Body of pancreas (tissue), 4 donors: Measurements from ENCODE around the gene LRRC32. TPM values are rescaled to one million over a fixed set of nuclear protein-coding genes. Genes with fewer than 3 reads are reported as not detected.

ENCODE experiments used
- ATAC-seq: fragments of 150-250 bp; one replicate; pipeline ENCODE4 v1.9.1; 2016
- DNase-seq, 4 donors: peaks; one replicate each; pipeline ENCODE4 v3.0.0-alpha.2; 2019
- H3K27ac ChIP-seq, 4 donors: fragments of 200-600 bp; sonication (generic); 1 replicate in 3 of 4; 2 replicates in 1 of 4; pipeline versions ENCODE4 v1.5.1 to v1.6.1; 2016 to 2019; ENCODE audit warnings: mild to moderate bottlenecking in 1 of 4, mixed read lengths in 1 of 4, moderate library complexity in 1 of 4
- H3K27me3 ChIP-seq, 2 donors: fragments of 200-600 bp; sonication (generic); one replicate each; pipeline ENCODE4 v1.6.0; 2016; ENCODE audit warnings: mild to moderate bottlenecking in 1 of 2
- H3K36me3 ChIP-seq, 2 donors: fragments of 200-600 bp; sonication (generic); replicated peaks in 1 of 2; 2 replicates each; pipeline ENCODE4 v1.5.1; 2016; ENCODE audit warnings: low read depth in 2 of 2; ENCODE audit not compliant: insufficient read depth in 1 of 2
- H3K4me1 ChIP-seq: fragments of 200-600 bp; sonication (generic); one replicate; pipeline ENCODE4 v1.6.0; 2016
- H3K4me3 ChIP-seq, 2 donors: fragments of 200-600 bp; sonication (generic); 1 replicate in 1 of 2; 2 replicates in 1 of 2; pipeline ENCODE4 v1.5.1; 2016 to 2019
- H3K9me3 ChIP-seq, 3 donors: fragments of 200-600 bp; sonication (generic); 1 replicate in 2 of 3; 2 replicates in 1 of 3; pipeline ENCODE4 v1.5.1; 2016
- POLR2A ChIP-seq, 3 donors: fragments of 450-650 bp; IDR thresholded peaks; one replicate each; pipeline ENCODE4 v1.6.1; 2016; ENCODE audit warnings: antibody characterized with exemption in 3 of 3, mild to moderate bottlenecking in 2 of 3
- WGBS, 2 donors: methylation state at CpG; one replicate each; pipeline ENCODE4 v1.1.5; 2017; 5-methylcytosine and 5-hydroxymethylcytosine counted together
- intact Hi-C: fragments of 100-400 bp; cut with DNase I; formaldehyde crosslinking; loops from one replicate; pipeline ENCODE4 v1.15.1; 2023
- total RNA-seq, 2 donors: library from RNA; depleted of rRNA; stranded (reverse); fragments of >200 nt; gene quantifications; one replicate each; pipeline ENCODE4 v1.1.0, GENCODE V29; 2016
- TF ChIP-seq, protein P1 (sequence below), 7 experiments: fragments of 450-650 bp in 4 of 7; fragments of 200-600 bp in 3 of 7; sonication (generic) in 3 of 7; IDR thresholded peaks; one replicate each; pipeline ENCODE4 v1.5.1; 2016 to 2019; ENCODE audit warnings: antibody characterized with exemption in 7 of 7

The LRRC32 gene
- total RNA-seq, 2 donors from 2014 or later: 9.1 to 17.8 TPM

DNA sequence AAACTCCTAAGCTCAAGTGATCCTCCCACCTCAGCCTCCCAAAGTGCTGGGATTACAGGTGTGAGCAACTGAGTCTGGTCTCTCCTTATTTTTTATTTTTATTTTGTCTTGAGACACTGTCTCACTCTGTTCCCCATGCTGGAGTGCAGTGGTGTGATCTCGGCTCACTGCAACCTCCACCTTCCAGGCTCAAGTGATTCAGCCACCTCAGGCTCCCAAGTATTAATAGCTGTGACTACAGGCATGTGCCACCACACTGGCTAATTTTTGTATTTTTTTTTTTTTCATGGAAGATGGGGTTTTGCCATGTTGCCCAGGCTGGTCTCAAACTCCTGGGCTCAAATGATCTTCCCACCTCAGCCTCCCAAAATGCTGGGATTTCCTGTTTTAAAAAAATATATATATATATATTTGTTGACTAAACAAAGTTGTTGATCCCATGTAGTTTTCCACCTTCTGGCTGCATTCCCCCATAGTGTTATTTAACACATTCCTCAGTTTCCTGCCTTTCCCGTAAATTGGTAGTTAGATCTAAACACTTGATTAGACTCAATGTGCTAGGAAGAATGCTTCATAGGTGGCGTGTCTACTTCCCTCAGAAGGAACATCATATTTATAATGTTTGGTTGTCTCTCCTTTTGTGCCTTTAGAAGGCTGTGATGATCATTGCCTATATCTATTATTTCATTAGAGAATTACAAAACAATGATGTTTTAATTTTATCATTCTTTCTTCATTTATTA, 38.8 kb downstream of the LRRC32 start:
- ATAC-seq (no peak), DNase-seq (no peak)
- Histone ChIP-seq H3K27me3 (no peaks in the 10 kb centered on the region), H3K27ac (no peak overlapping the region), H3K36me3 (no peaks in the 10 kb centered on the region), H3K4me1 (no peaks in the 10 kb centered on the region), H3K9me3 (no peaks in the 10 kb centered on the region), H3K4me3 (no peak overlapping the region)
- intact Hi-C loops: no loop called here
- 82 to 86% methylated on average over 3 of the region's 3 CpGs for WGBS, 2 donors
- no peak for TF ChIP-seq POLR2A (IDR thresholded peaks at IDR 0.05)
- TF ChIP-seq, protein P1, sequence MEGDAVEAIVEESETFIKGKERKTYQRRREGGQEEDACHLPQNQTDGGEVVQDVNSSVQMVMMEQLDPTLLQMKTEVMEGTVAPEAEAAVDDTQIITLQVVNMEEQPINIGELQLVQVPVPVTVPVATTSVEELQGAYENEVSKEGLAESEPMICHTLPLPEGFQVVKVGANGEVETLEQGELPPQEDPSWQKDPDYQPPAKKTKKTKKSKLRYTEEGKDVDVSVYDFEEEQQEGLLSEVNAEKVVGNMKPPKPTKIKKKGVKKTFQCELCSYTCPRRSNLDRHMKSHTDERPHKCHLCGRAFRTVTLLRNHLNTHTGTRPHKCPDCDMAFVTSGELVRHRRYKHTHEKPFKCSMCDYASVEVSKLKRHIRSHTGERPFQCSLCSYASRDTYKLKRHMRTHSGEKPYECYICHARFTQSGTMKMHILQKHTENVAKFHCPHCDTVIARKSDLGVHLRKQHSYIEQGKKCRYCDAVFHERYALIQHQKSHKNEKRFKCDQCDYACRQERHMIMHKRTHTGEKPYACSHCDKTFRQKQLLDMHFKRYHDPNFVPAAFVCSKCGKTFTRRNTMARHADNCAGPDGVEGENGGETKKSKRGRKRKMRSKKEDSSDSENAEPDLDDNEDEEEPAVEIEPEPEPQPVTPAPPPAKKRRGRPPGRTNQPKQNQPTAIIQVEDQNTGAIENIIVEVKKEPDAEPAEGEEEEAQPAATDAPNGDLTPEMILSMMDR (IDR thresholded peaks at IDR 0.05): no peak

DNA sequence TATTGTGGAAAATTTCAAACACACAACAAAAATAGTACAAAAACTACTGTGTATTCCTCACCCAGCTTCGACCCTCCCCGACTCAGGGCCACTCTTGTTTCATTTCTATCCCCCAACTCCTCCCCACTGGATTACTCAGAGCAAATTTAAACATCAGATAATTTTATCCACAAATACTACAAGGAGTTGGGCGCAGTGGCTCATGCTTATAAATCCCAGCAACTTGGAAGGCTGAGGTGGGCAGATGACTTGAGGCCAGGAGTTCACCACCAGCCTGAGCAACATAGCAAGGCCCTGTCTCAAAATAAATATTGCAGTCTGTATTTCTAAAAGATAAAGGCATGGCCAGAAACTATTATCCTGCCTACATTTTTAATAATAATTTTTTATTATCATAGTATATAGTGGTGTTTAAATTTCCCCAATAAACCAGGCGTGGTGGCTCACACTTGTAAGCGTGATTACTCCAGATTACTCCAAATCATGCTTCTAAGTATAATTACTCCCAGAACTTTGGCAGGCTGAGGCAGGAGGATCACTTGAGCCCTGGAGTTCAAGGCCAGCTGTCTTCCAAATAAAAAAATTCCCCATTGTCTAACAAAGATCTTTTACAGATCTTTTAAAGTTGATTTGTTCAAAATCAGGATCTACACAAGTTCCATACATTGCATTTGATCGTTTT, 39.8 kb downstream of the LRRC32 start:
- DNase-seq (no peak), ATAC-seq (no peak)
- Histone ChIP-seq H3K27me3 (no peaks in the 10 kb centered on the region), H3K4me1 (no peaks in the 10 kb centered on the region), H3K9me3 (peaks cover 0 to 4% (median 0%) of the 10 kb centered on the region in 3 donors), H3K36me3 (no peaks in the 10 kb centered on the region), H3K4me3 (no peak overlapping the region), H3K27ac (peak overlapping the region in 2 of 4 donors; percentile 46 to 75)
- intact Hi-C loops: no loop called here
- 82 to 88% methylated on average over 6 of the region's 6 CpGs for WGBS, 2 donors
- TF ChIP-seq POLR2A (IDR thresholded peaks at IDR 0.05): no peak
- TF ChIP-seq, protein P1 (IDR thresholded peaks at IDR 0.05): no peak

DNA sequence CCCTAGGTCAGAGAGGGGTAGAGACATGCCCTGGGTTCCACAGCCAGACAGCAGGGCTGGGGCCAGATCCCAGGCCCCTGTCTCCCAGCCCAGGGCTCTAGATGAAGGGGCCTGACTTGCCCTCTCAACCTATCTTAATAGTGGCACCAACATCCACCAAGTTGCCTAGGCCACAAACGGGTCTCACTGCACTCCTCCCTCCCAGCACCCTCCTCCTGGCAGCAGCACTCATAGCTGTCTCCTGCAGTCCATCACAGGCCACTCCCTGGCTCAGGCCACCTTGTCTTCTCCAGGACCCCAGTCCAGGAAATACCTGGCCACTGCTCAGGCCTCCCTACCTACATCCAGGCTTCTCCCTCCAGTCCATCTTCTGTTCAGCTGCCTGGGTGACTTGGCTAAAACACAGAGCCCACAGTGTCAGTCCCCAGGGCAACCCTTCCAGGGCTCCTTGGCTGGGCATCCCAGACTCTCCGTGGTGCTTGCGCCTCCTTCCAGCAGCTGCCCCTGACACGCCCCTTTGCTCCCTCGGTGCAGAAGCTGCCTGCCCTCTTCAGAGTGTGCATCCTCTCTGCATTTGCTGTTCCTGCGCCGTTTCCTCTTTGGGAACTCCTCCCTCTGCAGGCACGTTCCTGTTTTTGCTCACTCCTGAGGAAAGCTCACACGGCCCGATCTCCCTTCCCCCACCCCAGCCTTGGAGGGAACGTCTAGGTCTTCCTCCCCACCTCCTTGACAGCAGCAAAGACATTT, 40.5 kb downstream of the LRRC32 start:
- peak; percentile 61 for ATAC-seq
- intact Hi-C loops: no loop called here
- DNase-seq: peak in 3 of 4 donors; percentile 26 to 71 (median 37)
- 46 to 63% methylated on average over 11 of the region's 11 CpGs for WGBS, 2 donors
- Histone ChIP-seq H3K36me3 (no peaks in the 10 kb centered on the region), H3K27ac (peak overlapping the region in 2 of 4 donors; percentile 46 to 75), H3K4me1 (no peaks in the 10 kb centered on the region), H3K27me3 (no peaks in the 10 kb centered on the region), H3K4me3 (no peak overlapping the region), H3K9me3 (peaks cover 0 to 9% (median 0%) of the 10 kb centered on the region in 3 donors)
- TF ChIP-seq, protein P1 (IDR thresholded peaks at IDR 0.05): no peak
- no peak for TF ChIP-seq POLR2A (IDR thresholded peaks at IDR 0.05)

DNA sequence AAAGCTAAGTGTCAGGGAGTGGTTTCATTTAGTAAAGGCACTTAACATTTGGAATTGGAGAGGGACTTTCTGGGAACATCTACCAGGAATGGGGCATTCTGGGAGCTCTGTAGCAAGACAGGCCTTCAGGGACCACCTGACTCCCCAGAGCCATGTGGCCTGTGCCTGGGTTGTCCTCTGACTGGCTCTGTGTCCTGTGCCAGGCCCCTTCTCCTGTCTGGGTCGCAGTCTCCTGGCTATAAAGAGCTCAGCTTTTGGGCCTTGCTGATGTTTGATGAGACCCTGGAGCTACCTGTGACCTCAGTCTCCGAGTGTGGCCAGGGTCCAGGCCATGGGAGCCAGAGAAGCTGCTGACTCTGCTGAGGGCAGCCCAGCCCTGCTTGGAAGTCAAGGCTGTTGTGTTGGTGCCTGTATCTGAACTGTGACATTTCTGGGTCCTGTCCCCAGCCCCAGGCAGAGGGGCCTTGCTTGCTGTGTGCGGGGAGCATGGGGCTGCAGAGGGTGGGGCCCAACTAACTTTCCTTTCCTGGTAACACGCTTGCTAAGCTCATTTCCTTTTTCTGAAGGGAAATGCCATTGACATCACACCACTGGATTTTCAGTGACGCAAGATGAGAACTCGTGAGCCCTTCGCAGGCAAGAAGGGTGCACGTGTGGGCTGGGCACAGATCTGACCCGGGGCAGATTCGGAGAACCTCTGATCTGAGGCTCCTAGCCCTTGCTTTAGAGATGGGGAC, 41.3 kb downstream of the LRRC32 start:
- no peak overlapping the region for H3K4me3 ChIP-seq
- H3K9me3 ChIP-seq: peaks cover 0 to 9% (median 0%) of the 10 kb centered on the region in 3 donors
- peak overlapping the region in 2 of 4 donors; percentile 46 to 75 for H3K27ac ChIP-seq
- TF ChIP-seq POLR2A (IDR thresholded peaks at IDR 0.05): no peak
- TF ChIP-seq, protein P1 (IDR thresholded peaks at IDR 0.05): no peak
- 72 to 89% methylated on average over 8 to 10 of the region's 10 CpGs for WGBS, 2 donors
- ATAC-seq (peak; percentile 60), DNase-seq (peak in 2 of 4 donors; percentile 19 to 70)
- H3K27me3 ChIP-seq: no peaks in the 10 kb centered on the region
- no peaks in the 10 kb centered on the region for H3K4me1 ChIP-seq
- no peaks in the 10 kb centered on the region for H3K36me3 ChIP-seq
- intact Hi-C loops: no loop called here
